ENCODE data around the gene GPR143.
"Not testable (repeated sequence)": the region's sequence is repeated elsewhere in the genome, so short reads cannot be mapped to it uniquely, and the experiment has no call there.

The GPR143 gene

GRCh38 chrX:9772943-9773342 is 7.3 kb upstream of the GPR143 start:
- in situ Hi-C loops (cut with MboI; ENCODE audit: low pct_unique_long_range_greater_than_20kb, low sequenced_read_pairs) = no loop called here
- DNase-seq = no peak

DNA sequence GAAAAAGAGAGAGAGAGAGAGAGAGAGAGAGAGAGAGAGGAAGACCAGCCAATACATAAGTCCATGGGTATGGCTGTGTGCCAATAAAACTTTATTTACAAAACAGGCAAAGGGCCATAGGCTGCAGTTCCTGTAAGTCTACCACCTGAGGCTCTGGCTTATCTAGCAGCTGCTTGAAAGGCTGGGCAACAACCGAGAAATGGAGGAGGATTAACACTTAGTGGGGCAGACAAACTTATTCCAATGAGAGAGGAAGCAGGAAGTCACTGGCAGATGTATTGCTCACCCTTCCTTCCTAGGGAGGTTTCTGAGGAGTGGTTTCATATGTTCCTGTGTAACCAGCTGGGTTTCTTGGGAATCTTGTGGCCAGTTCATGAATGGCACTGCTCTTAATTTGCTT is 4.7 kb upstream of the GPR143 start:
- DNase-seq = peak; percentile 49
- in situ Hi-C loops (cut with MboI; ENCODE audit: low pct_unique_long_range_greater_than_20kb, low sequenced_read_pairs) = no loop called here

DNA sequence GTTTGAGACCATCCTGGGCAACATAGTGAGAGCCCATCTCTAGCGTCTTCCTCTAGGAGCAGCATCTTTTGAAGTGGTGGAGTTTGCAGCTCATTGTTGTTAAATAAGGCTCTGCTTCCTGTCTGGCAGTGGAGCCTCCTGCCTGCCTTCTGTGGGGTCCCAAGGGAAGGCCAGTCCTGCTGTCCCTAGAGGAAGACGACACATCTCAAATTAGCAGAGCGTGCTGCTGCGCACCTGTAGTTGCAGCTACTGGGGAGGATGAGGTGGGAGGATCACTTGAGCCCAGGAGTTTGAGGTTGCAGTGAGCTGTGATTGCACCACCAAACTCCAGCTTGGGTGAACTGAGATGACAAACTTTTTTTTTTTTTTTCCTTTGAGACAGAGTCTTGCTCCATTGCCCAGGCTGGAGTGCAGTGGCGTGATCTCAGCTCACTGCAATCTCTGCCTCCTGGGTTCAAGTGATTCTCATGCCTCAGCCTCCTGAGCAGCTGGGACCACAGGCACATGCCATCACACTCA is 2.7 kb upstream of the GPR143 start:
- DNase-seq = not testable (repeated sequence)

DNA sequence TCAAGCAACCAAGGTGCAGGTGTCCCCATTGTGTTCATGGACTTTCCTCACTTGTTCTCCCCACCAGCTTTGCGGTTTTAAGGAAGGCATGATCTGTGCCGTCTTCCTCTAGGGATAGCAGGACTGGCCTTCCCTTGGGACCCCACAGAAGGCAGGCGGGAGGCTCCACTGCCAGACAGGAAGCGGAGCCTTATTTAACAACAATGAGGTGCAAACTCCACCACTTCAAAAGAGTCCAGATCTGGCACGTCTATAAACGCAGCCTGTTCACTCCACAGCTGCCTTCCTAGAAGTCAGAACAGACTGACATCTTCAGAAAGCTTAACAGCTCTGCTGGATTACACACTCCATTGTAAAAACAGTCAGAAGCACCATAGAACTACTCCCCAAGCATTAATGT is 1.7 kb upstream of the GPR143 start:
- in situ Hi-C loops (cut with MboI; ENCODE audit: low pct_unique_long_range_greater_than_20kb, low sequenced_read_pairs) = no loop called here
- no peak for DNase-seq

More for the DNA sequence above, 2.7 kb upstream of the GPR143 start:
- in situ Hi-C loops (cut with MboI; ENCODE audit: low pct_unique_long_range_greater_than_20kb, low sequenced_read_pairs) = not testable (repeated sequence)

GRCh38 chrX:9765072-9765736 is 443 bp downstream of the GPR143 start:
- in situ Hi-C loops (cut with MboI; ENCODE audit: low pct_unique_long_range_greater_than_20kb, low sequenced_read_pairs) = no loop called here
- DNase-seq = no peak

DNA sequence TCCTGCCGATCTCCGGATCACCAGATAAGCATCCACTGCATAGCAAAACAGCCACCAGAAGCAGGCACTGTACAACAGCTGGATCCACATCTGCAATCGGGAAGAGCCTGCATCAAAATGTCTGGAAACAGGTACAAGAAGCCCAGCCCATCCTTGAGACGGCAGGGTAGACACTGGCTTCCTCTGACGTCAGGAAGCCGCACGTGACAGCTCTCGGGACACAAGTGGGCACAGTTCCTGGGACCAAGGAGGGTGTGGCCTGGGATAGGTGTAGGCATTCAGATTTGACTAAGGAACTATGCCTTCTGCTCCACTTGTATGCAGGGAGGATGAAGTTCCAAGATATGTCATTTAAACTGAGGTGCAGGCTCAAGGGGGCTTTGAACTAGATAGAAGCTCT is 6.3 kb downstream of the GPR143 start:
- in situ Hi-C loops (cut with MboI; ENCODE audit: low pct_unique_long_range_greater_than_20kb, low sequenced_read_pairs) = no loop called here
- no peak for DNase-seq

DNA sequence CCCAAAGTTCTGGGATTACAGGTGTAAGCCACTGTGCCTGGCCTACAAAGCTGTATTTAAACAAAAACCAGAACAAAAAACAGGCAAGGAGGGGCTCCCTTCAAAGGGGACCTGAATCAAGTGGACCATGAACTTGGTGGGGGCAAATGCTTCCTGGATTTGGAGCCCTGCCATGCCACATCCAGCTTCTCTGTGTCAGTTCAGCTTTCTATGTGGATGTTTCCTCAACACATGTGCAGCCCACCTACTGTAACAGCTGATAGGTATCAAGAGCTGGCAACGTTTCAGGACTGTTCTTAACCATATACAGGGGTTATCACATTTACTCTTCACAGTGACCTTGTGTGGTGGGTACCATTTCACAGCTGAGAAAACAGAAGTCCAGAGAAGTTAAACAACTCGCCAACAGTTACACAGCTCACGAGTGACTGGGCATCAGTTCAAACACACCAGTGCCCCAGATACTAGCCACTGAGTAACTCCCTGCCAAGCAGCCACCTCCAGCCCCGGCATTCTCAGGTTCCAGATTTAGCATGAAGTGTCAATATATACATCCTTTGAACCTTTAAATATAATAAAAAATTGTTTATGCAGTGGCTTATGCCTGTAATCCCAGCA is 7.5 kb downstream of the GPR143 start:
- in situ Hi-C loops (cut with MboI; ENCODE audit: low pct_unique_long_range_greater_than_20kb, low sequenced_read_pairs) = no loop called here
- no peak for DNase-seq

DNA sequence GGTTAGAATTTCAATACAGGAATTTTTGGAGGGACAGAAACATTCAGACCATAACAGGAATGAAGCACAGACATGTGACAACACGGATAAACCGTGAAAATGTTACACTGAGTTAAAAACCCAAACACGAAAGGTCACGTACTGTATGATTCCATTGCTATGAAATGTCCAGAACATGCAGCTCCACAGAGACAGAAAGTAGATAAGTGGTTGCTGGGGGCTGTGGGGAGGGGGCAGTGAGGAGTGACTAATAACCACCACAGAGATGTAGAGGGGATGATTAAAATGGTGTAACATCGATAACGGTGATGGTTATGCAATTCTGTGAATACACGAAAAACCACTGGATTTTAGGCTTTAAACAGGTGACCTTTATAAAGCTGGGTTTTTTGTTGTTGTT is 8.3 kb downstream of the GPR143 start:
- in situ Hi-C loops (cut with MboI; ENCODE audit: low pct_unique_long_range_greater_than_20kb, low sequenced_read_pairs) = no loop called here
- DNase-seq = no peak

DNA sequence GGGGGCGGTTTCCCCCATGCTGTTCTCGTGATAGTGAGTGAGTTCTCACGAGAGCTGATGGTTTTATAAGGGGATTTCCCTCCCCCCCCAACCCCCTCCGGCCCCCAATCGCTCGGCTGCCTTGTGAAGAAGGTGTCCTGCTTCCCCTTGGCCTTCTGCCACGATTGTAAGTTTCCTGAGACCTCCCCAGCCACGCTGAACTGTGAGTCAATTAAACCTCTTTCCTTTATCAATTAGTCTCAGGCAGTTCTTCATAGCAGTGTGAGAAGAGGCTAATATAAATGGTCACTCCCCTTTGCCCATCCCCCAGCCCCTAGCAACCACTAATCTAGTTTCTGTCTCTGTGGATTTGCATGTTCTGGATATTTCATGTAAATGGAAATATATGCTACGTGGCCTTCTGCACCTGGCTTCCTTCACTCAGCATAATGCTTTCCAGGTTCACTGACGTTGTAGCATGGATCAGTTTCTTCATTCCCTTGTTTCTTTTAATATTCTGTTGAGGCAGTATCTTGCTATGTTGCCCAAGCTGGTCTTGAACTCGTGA is 16.4 kb downstream of the GPR143 start:
- in situ Hi-C loops (cut with MboI; ENCODE audit: low pct_unique_long_range_greater_than_20kb, low sequenced_read_pairs) = no loop called here
- DNase-seq = no peak

DNA sequence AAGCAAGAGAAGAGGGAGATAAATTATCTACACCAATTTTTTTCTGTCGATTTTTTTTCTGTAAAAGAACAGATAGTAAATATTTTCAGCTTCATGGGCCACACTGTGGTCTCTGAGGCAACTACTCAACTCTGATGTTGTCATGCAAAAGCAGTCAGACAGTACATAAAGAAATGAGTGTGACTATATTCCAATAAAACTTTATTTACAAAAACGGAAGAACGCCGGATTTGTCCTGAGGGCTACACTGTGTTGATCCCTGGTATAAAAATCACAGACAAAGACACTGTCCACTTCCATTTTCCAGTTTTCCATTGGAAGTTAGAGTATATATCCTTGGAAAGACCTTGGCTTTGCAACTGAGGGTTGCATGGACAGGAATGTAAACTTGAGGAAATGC is 18.0 kb downstream of the GPR143 start:
- in situ Hi-C loops (cut with MboI; ENCODE audit: low pct_unique_long_range_greater_than_20kb, low sequenced_read_pairs) = no loop called here
- no peak for DNase-seq

- in situ Hi-C loops (cut with MboI; ENCODE audit: low pct_unique_long_range_greater_than_20kb, low sequenced_read_pairs) = no loop called here
- DNase-seq = peak; percentile 81
Measured at GRCh38 chrX:9746148-9746888, 19.3 kb downstream of the GPR143 start.

- in situ Hi-C loops (cut with MboI; ENCODE audit: low pct_unique_long_range_greater_than_20kb, low sequenced_read_pairs) = no loop called here
- DNase-seq = peak; percentile 90
Measured at GRCh38 chrX:9745417-9746115, 20.1 kb downstream of the GPR143 start.

GRCh38 chrX:9739130-9739529 is 26.5 kb downstream of the GPR143 start:
- in situ Hi-C loops (cut with MboI; ENCODE audit: low pct_unique_long_range_greater_than_20kb, low sequenced_read_pairs) = no loop called here

GRCh38 chrX:9738151-9738550 is 27.5 kb downstream of the GPR143 start:
- in situ Hi-C loops (cut with MboI; ENCODE audit: low pct_unique_long_range_greater_than_20kb, low sequenced_read_pairs) = no loop called here

More at GRCh38 chrX:9739130-9739529, 26.5 kb downstream of the GPR143 start:
- DNase-seq = no peak

GRCh38 chrX:9737363-9737762 is 28.3 kb downstream of the GPR143 start:
- DNase-seq = no peak
- in situ Hi-C loops (cut with MboI; ENCODE audit: low pct_unique_long_range_greater_than_20kb, low sequenced_read_pairs) = no loop called here

More at GRCh38 chrX:9738151-9738550, 27.5 kb downstream of the GPR143 start:
- DNase-seq = no peak

DNA sequence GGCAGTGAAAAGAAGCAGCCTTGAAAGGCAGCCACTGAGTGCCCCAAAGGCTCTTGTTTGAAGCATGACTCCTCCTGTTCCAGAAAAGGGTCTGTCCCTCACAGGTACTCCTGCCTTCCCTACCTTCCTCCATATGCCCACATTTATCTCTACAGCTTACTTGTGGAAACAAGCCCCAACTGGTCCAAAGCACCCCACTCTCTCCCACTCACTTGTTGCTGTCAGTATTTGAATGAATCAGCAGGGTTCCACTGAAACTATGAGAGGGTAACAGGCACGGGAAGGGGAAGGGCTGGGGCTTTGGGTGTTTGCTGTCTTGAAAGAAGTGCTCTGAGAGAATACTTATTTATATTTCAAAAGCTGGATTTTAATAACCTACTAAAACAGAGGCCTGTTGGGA is 34.9 kb downstream of the GPR143 start:
- DNase-seq = no peak
- in situ Hi-C loops (cut with MboI; ENCODE audit: low pct_unique_long_range_greater_than_20kb, low sequenced_read_pairs) = no loop called here

GRCh38 chrX:9730078-9730477 is 35.6 kb downstream of the GPR143 start:
- in situ Hi-C loops (cut with MboI; ENCODE audit: low pct_unique_long_range_greater_than_20kb, low sequenced_read_pairs) = no loop called here
- DNase-seq = no peak

DNA sequence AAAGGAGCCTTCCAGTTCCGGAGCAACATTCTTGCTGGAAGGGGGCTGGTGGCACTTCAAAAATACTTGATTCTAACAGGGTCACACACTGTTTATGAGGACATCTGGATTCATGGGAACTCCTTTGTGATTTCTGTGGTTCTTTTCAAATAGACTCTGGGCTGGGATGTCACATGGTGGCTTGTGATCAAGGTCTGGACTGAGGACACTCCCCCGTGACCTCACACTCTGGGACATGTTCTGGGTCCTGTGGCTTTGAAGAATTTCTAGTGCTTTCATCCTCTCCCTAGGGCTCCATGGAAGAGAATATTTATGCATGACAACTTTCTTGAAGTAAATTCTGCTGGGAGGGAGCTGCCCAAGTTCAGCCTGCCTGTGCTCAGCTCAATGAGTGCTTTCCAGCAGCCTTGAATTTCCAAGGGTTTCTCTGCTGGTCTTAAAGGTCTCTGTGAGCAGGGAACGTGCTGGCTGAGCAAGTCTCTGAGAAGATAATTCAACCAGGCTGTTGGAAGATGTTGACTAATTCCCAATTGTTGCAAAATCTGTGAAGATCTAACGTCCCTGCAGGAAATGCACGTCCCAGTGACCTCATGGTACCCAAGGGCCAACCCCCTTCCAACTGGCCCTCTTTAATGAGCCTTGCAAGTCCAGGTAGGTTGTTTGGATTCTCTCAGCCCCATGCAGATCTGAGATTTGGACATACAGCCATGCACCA is 36.3 kb downstream of the GPR143 start:
- no peak for DNase-seq
- in situ Hi-C loops (cut with MboI; ENCODE audit: low pct_unique_long_range_greater_than_20kb, low sequenced_read_pairs) = no loop called here

- peak; percentile 62 for DNase-seq
- in situ Hi-C loops (cut with MboI; ENCODE audit: low pct_unique_long_range_greater_than_20kb, low sequenced_read_pairs) = no loop called here
Measured at GRCh38 chrX:9728261-9728660, 37.4 kb downstream of the GPR143 start.

Measured in KBM-7 (cell line).